Heart left ventricle (tissue), 16 donors: ENCODE measurements around the gene BAIAP2. TPM values are rescaled to one million over a fixed set of nuclear protein-coding genes. Genes with fewer than 3 reads are reported as not detected.

Source experiments
- ATAC-seq, 4 donors: fragments of 200-7000 bp; cut with Tn5 transposase; one replicate each; pipeline ENCODE4 v1.9.1; 2020 to 2022; ENCODE audit warnings: moderate library complexity in 4 of 4, mild to moderate bottlenecking in 3 of 4, moderate number of reproducible peaks in 1 of 4
- DNase-seq, 5 donors: peaks; one replicate each; pipeline ENCODE4 v3.0.0-alpha.2; 2020
- H3K27ac ChIP-seq, 12 donors: fragments of 200-600 bp; sonication (generic) in 4 of 12; one replicate each; pipeline versions ENCODE4 v1.5.0 to v1.8.0; 2016 to 2022; ENCODE audit warnings: mild to moderate bottlenecking in 2 of 12
- H3K27me3 ChIP-seq, 9 donors: fragments of 200-600 bp; sonication (generic) in 2 of 9; one replicate each; pipeline versions ENCODE4 v1.5.1 to v1.8.0; 2016 to 2022; ENCODE audit warnings: mild to moderate bottlenecking in 3 of 9
- H3K36me3 ChIP-seq, 9 donors: fragments of 200-600 bp; sonication (generic) in 2 of 9; one replicate each; pipeline versions ENCODE4 v1.5.0 to v1.8.0; 2018 to 2022; ENCODE audit warnings: mild to moderate bottlenecking in 2 of 9
- H3K4me1 ChIP-seq, 12 donors: fragments of 200-600 bp; sonication (generic) in 4 of 12; one replicate each; pipeline versions ENCODE4 v1.5.0 to v1.8.0; 2016 to 2022; ENCODE audit warnings: mild to moderate bottlenecking in 3 of 12
- H3K4me3 ChIP-seq, 12 donors: fragments of 200-600 bp; sonication (generic) in 4 of 12; one replicate each; pipeline versions ENCODE4 v1.5.0 to v1.8.0; 2017 to 2022; ENCODE audit warnings: mild to moderate bottlenecking in 9 of 12, moderate library complexity in 4 of 12
- H3K9me3 ChIP-seq, 12 donors: fragments of 200-600 bp; sonication (generic) in 4 of 12; one replicate each; pipeline versions ENCODE4 v1.5.0 to v1.8.0; 2016 to 2022; ENCODE audit warnings: mild to moderate bottlenecking in 1 of 12
- POLR2A ChIP-seq, 2 donors: fragments of 450-650 bp; IDR thresholded peaks; one replicate each; pipeline ENCODE4 v1.6.1; 2017; ENCODE audit warnings: antibody characterized with exemption in 2 of 2, mild to moderate bottlenecking in 2 of 2, moderate library complexity in 2 of 2
- WGBS, 4 donors: extraction: QIAGEN DNeasy Blood & Tissue Kit in 2 of 4; methylation state at CpG; one replicate each; pipeline versions ENCODE4 v1.1.5 to v1.1.7; 2013 to 2018; 5-methylcytosine and 5-hydroxymethylcytosine counted together
- intact Hi-C, 10 donors: fragments of 100-400 bp; cut with DNase I; formaldehyde crosslinking; loops; one replicate each; pipeline versions ENCODE4 v1.11.1 to v1.14.2; 2022
- polyA plus RNA-seq, 2 donors: library from polyadenylated mRNA; stranded (reverse); fragments of 200-250 nt; gene quantifications; one replicate each; pipeline ENCODE4 v1.2.3, GENCODE V29; 2013
- total RNA-seq, 9 donors: library from RNA; depleted of rRNA in 2 of 9; stranded (reverse); fragments of >200 nt in 2 of 9; fragmentation: NEBNext Ultra II Directional in 3 of 9; extraction: Animal tissue kit (Norgen Biotek cat#: 25700) in 3 of 9; gene quantifications; one replicate each; pipeline versions ENCODE4 v1.1.0 to v1.2.4, GENCODE V29; 2016 to 2023
- TF ChIP-seq, protein P1 (sequence below), 12 donors: fragments of 200-600 bp; sonication (generic) in 4 of 12; IDR thresholded peaks; one replicate each; pipeline versions ENCODE4 v1.5.0 to v1.8.0; 2018 to 2022; ENCODE audit warnings: antibody characterized with exemption in 12 of 12, mild to moderate bottlenecking in 5 of 12
- donor health status: ischemic (EF 13 %, LVEDD 7.1; RV severe dilation, severe dysfunction).
- donor health status: healthy with polysubstance abuse.
- donor health status: DM: no; HTN: yes; CAD: no.
- donor health status: DM: no; HTN: no; CAD: no.
- donor health status: ischemic (EF 25% LVEDD 6.9; RV normal size, moderate dysfunction).
- donor health status: ischemic (EF 25% LVEDD 5.7; RV mildly dilated, moderate dysfunction).
- donor health status: healthy.
- donor health status: DM: yes; HTN: yes; CAD: no.
- donor health status: ischemic (EF 35%, LVEDD 5.7; RV mildly dilated, moderate dysfunction).
- donor health status: nonischemic (EF 11% LVEDD 7.7; RV severe dilation, severe dysfunction).
- donor health status: DM: yes; HTN: yes; CAD: no.
- donor health status: PGD.
- donor health status: ischemic (EF 29% LVEDD 5.4; RV normal size, mild dysfunction).
- donor health status: nonischemic (EF 23%, LVEDD 6.1; RV moderate dilation, normal function).

BAIAP2 gene
- total and polyA plus RNA-seq, 11 donors = 8.9 to 30.2 (median 18.5) TPM

DNA sequence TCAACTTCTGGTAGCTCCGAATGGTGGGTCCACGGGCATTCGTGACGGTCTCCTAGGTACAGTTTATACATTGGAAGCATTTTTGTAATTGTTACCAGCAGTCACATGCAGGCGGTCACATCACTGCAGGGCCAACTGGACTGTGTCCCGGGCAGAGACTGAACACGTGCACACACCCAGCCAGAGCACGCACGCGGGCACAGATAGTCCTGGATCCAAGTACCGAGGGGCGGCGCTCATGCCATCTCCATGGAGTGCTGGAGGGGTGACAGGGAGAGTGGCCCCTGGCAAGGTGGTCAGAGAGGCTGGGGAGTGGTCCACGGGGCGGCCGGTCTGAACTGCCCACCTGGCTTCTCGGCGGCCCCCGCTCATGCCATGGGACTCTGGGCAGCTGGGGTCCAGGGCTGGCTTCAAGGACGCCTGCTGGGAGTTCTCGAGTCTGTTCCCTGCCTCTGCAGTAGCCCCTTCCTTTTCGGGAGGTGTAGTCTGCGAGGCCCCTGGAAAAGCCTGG lies 34.2 kb downstream of the BAIAP2 start:
- Histone ChIP-seq H3K4me1 (peaks cover 0 to 21% (median 14%) of the 10 kb centered on the region in 12 donors), H3K9me3 (no peaks in the 10 kb centered on the region), H3K27ac (peak overlapping the region in 2 of 12 donors; percentile 39 to 52), H3K36me3 (no peaks in the 10 kb centered on the region), H3K4me3 (no peak overlapping the region), H3K27me3 (no peaks in the 10 kb centered on the region)
- ATAC-seq (peak; percentile 53 to 81 (median 66)), DNase-seq (peak in 2 of 5 donors; percentile 52 to 54)
- WGBS, 4 donors = 81 to 95% (median 91%) methylated on average over 8 to 23 of the region's 23 CpGs
- TF ChIP-seq, protein P1, sequence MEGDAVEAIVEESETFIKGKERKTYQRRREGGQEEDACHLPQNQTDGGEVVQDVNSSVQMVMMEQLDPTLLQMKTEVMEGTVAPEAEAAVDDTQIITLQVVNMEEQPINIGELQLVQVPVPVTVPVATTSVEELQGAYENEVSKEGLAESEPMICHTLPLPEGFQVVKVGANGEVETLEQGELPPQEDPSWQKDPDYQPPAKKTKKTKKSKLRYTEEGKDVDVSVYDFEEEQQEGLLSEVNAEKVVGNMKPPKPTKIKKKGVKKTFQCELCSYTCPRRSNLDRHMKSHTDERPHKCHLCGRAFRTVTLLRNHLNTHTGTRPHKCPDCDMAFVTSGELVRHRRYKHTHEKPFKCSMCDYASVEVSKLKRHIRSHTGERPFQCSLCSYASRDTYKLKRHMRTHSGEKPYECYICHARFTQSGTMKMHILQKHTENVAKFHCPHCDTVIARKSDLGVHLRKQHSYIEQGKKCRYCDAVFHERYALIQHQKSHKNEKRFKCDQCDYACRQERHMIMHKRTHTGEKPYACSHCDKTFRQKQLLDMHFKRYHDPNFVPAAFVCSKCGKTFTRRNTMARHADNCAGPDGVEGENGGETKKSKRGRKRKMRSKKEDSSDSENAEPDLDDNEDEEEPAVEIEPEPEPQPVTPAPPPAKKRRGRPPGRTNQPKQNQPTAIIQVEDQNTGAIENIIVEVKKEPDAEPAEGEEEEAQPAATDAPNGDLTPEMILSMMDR (IDR thresholded peaks at IDR 0.05) = no peak
- TF ChIP-seq POLR2A (IDR thresholded peaks at IDR 0.05) = no peak
- intact Hi-C loops = no loop called here

DNA sequence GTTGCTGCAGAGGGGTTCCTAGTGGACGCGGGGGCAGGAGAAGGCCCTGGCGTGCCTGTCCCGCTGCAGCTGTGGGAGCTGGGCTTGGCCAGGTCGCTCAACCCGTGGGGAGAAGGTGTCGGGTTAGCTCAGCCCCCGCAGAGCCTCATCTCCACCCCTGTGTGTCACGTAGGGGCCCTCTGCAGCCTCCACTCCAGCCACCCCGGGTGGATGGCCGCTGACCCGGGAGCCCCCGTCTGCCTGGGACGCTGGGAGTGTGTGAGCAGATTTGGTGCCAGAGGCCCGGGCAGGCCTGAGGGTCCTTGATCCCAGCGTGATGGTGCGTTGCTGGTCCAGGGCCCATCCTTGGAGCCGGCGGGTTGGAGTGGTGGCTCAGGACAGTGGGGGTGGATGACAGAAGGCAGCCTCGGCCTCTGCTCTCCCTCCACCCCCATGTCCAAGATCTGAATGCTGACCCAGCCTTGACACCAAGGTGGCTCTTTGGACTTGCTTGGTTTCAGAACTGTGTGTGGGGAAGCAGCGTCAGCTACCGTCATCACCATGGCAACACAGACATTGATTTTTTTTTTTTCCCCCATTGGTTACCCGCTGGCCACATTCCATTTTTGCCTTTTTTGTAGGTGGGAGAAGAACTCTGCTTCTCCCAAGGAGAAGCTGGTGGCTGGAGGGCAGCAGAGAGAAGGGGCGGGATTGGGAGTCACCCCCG lies 35.7 kb downstream of the BAIAP2 start:
- Histone ChIP-seq H3K4me1 (peaks cover 0 to 6% (median under 1%) of the 10 kb centered on the region in 12 donors), H3K36me3 (no peaks in the 10 kb centered on the region), H3K4me3 (no peak overlapping the region), H3K27me3 (no peaks in the 10 kb centered on the region), H3K9me3 (no peaks in the 10 kb centered on the region), H3K27ac (no peak overlapping the region)
- WGBS, 4 donors = 86 to 93% (median 89%) methylated on average over 17 to 25 of the region's 25 CpGs
- intact Hi-C loops = no loop called here
- DNase-seq (no peak), ATAC-seq (no peak)
- TF ChIP-seq, protein P1 (IDR thresholded peaks at IDR 0.05) = no peak
- no peak for TF ChIP-seq POLR2A (IDR thresholded peaks at IDR 0.05)

- Histone ChIP-seq H3K36me3 (peaks cover 0 to 5% (median 0%) of the 10 kb centered on the region in 9 donors), H3K27ac (no peak overlapping the region), H3K4me3 (no peak overlapping the region), H3K9me3 (no peaks in the 10 kb centered on the region), H3K27me3 (no peaks in the 10 kb centered on the region), H3K4me1 (peaks cover 0 to 3% (median 0%) of the 10 kb centered on the region in 12 donors)
- no peak for TF ChIP-seq POLR2A (IDR thresholded peaks at IDR 0.05)
- TF ChIP-seq, protein P1 (IDR thresholded peaks at IDR 0.05) = no peak
- no peak for DNase-seq
- ATAC-seq = no peak
- 76 to 85% (median 82%) methylated on average over 32 to 39 of the region's 39 CpGs for WGBS, 4 donors
- intact Hi-C loops = no loop called here
Measured at GRCh38 chr17:81071761-81072741, 37.1 kb downstream of the BAIAP2 start.
